GM19372 (cell line): Measurements from ENCODE around the gene GIPC1.
"Not testable (repeated sequence)": the region's sequence is repeated elsewhere in the genome, so short reads cannot be mapped to it uniquely, and the experiment has no call there.

Experiments
- ATAC-seq: cut with Tn5 transposase; IDR thresholded peaks from one replicate; pipeline ENCODE4 v1.9.1; 2021; ENCODE audit warnings: mild to moderate bottlenecking, low read depth, moderate library complexity; ENCODE audit not compliant: unreplicated experiment

GIPC1 gene

DNA sequence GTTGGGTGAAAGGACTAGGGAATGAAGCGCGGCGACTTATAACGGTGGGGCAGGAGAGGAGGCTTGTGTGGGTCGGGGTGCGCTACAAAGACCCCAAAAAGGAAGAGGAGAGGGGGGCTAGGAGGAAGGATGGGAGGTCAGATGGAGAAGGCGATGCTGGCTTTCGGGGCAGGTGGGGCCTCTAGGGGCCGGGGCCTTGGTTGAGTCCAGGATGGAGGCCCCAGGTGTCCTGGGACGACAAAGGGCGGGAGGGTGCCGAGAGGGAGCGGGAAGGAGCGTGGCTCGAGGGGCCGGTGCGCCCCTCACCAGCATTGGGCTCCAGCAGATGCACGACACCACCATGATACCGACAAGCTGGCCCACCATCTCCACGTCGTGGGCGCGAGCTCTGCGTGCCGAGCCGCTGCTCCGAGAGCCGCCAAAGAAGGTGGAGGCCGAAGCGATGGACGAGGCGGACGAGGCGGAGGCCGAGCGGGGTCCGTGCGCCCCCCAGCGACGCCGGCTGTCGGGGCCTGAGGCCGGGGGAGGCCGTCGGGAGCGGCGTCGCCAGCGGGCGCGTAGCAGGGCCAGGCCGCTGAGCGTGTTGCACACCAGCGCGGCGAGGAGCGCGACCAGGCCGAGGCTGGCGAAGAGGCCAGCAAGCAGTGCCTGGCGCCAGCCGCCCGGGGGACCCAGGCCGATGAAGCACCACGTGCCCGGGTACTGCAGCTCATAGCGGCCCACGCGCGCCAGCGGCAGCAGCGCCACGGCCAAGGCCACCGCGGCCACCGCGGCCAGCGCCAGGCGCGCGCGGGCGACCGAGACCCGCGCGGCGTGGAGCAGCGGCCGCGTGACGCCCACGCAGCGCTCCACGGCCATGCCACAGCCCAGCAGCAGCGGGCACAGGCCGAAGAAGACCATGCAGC is 22.6 kb downstream of the GIPC1 start:
- no peak for ATAC-seq

GRCh38 chr19:14472202-14472938 is 23.6 kb downstream of the GIPC1 start:
- no peak for ATAC-seq

GRCh38 chr19:14471436-14472187 is 24.3 kb downstream of the GIPC1 start:
- no peak for ATAC-seq

GRCh38 chr19:14470031-14470876 is 25.7 kb downstream of the GIPC1 start:
- ATAC-seq, result no peak

DNA sequence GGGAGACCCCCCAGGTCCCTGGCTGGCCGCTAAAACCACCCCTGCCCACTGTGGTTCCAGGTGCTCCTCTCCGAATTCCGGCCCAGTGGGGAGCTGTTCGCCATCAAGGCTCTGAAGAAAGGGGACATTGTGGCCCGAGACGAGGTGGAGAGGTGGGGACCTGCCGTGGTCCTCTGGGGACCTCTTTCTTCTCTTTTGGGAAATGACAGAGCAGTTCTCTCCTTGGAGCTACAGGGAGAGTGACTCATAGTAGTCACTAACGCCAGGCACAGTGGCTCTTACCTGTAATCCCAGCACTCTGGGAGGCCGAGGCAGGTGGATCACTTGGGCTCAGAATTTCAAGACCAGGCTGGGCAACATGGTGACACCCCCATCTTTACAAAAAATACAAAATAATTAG is 28.1 kb downstream of the GIPC1 start:
- no peak for ATAC-seq

GRCh38 chr19:14467391-14467790 is 28.5 kb downstream of the GIPC1 start:
- no peak for ATAC-seq

DNA sequence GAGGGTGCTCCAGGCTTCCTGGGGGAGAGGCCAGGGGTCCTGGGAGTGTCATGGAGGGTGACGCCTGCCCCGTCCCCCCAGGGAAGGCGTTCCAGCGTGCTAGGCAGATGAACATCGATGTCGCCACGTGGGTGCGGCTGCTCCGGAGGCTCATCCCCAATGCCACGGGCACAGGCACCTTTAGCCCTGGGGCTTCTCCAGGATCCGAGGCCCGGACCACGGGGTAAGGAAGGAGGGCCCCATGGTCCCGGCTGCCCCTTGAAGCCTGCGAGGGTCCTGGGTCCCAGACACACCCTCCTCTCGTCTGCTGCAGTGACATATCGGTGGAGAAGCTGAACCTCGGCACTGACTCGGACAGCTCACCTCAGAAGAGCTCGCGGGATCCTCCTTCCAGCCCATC is 32.2 kb downstream of the GIPC1 start:
- ATAC-seq, result no peak

GRCh38 chr19:14462401-14462800 is 33.5 kb downstream of the GIPC1 start:
- ATAC-seq, result not testable (repeated sequence)

- ATAC-seq, result no peak
Observed at GRCh38 chr19:14460935-14461334, 35.0 kb downstream of the GIPC1 start.

DNA sequence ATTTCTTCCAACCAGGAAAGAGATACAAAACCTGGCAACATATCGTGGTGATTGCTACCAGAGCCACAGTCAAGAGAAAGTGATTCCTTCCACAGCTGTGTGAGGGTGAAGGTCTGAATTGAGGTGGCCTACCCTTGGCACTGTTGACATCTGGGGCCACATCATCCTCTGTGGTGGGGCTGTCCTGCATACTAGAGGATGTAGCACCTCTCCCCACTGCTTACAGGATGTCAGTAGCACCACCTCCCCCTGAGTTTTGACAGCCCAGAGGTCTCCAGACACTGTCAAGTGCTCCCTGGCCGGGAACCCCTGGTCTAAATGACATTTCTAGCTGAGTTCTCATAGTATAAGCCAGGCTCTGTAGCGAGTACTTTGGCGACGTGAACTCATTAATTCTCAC is 36.2 kb downstream of the GIPC1 start:
- no peak for ATAC-seq

- not testable (repeated sequence) for ATAC-seq
Observed at GRCh38 chr19:14452303-14452702, 43.6 kb downstream of the GIPC1 start.

GRCh38 chr19:14450876-14451275 is 45.1 kb downstream of the GIPC1 start:
- no peak for ATAC-seq

- ATAC-seq, result no peak
Observed at GRCh38 chr19:14450168-14450874, 45.6 kb downstream of the GIPC1 start.

GRCh38 chr19:14449321-14449720 is 46.6 kb downstream of the GIPC1 start:
- ATAC-seq, result no peak

DNA sequence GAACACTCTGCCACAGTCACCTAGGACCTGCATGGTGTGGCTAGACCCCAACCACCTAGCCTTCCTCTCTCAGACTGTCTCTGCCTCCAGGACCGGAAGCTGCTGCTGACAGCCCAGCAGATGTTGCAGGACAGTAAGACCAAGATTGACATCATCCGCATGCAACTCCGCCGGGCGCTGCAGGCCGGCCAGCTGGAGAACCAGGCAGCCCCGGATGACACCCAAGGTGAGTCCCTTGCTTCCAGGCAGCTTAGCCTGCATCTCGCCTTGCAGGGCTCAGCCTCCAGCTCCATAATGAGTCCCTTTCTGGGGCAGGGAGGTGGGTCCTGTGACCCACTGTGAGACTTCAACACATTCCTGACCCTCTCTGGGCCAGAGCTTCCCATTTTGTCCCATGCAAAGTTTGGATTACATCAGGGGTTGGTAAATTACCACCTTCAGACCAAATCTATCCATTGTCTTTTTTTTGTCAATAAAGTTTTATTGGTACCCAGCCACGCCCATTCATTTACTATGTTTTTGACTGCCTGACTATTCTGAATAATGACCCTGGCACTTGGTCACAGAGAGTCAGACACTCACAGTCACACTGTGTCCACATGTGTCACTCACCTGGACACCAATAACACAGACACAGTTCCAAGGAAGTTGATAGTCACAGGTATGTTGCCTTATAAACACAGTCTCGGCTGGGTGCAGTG is 49.4 kb downstream of the GIPC1 start:
- no peak for ATAC-seq

- ATAC-seq, result no peak
Observed at GRCh38 chr19:14443632-14444216, 52.2 kb downstream of the GIPC1 start.

DNA sequence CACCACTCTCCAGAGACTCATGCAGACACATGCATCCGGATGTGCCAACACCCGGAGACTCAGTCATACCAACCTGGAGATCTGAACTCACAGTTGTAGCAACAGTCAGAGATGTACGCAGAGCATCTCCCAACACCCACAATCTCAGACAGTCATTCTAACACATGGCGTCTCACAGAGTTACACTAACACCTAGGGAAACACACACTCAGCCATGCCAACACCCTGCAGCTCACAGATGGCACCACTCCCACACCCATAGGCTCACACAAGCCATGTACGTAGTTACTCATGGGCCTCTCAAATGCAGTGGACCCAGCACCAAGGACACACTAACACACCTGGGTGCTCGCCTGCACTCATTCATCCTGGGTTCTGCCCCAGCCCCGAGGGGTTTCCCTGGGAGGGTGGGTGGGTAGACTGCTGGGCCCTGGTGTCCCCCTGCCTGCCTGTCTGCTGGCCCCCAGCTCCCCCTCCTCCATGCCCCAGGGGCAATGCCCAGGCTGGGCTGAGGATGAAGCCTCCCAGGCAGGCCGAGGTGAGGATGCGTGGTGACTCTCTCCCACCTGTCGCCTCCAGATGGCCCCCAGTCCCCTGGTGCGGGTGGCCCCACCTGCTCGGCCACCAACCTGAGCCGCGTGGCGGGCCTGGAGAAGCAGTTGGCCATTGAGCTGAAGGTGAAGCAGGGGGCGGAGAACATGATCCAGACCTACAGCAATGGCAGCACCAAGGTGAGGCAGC is 52.9 kb downstream of the GIPC1 start:
- ATAC-seq, result no peak
